ENCODE data around the gene TUBGCP6.

DNA sequence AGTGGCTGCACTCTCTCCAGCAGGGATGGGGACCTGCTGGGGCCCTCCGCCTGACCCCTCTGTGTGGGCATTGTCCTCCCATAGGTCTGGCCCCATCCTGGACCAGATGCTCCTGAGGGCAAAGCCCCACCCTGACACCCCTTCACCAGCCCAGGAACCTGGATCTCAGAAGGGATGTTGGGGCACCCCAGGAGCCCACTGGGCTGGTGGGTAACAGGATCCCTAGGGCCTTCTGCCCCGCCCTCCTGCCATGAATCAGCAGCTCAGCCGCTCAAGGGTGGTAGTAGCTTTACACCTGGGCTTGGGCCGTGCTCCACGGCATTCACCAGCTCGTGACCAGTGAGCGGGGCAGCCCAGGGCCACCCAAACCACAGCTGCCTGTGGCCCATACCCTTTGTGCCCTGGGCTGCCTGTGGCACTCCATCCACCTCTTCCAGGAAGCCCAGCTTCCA, 17.7 kb upstream of the TUBGCP6 start:
- TF ChIP-seq SIN3A (IDR thresholded peaks at IDR 0.05; ENCODE audit: borderline replicate concordance, insufficient read depth, low read length) (no peak), POLR2AphosphoS5 (IDR thresholded peaks at IDR 0.05; ENCODE audit: low read depth, low read length) (no peak), TAF1 (IDR thresholded peaks at IDR 0.05; ENCODE audit: borderline replicate concordance, insufficient read depth, low read length) (no peak)
